NCI-H187 treated with DMSO at 0.1 percent for 48 hours (cell line): ENCODE results near the gene ALG5.

Experiments used
- DNase-seq: peaks from one replicate; lab custom pipeline; 2025; lab: John Stamatoyannopoulos, UW

Gene ALG5

DNA sequence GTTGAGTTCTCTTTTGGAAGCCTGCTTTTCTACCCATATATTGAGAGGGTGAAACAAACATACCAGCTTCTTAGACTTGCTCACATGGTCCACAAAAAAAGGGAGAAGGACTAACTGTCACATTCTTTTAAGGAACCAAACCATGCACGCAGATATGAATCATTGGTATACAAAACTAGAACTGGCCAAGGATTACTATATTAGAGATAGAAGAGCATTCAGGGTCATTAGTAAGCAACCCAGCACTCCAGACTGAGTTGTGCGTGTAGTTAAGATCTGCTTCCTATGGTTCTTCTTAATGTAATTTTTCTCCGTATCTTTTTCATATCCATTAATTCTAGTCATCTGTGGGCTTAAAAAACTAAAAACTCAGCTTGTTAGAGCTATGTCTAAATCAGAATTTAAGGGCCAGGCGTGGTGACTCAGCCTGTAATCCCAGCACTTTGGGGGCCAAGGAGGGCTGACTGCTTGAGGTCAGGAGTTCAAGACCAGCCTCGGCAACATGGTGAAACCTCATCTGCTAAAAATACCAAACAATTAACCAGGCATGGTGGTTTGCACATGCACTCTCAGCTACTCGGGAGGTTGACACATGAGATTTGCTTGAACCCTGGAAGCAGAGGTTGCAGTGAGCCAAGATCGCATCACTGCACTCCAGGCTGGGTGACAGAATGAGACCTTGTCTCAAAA is 19.6 kb downstream of the ALG5 start:
- DNase-seq: no peak

- DNase-seq: no peak
Measured at GRCh38 chr13:36975172-36975571, 24.0 kb downstream of the ALG5 start.

- DNase-seq: no peak
Measured at GRCh38 chr13:36973621-36974295, 25.4 kb downstream of the ALG5 start.

DNA sequence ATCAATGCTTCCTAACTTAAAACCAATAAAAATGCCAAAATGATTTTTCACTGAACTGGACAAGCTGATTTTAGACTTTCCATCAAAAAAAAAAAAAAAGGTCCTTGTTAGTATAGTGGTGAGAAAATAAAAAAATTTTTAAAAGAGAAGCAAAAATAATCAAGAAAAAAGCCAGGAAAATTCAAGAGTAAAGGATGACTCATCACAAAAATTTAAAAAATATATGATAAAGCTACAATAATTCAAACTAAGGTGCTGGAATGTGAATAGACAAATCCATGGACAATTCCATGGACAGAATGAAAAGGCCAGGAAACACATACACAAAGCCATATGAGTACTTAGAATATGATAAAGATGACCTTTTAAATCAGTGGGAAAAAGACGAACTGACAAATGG is 26.1 kb downstream of the ALG5 start:
- no peak for DNase-seq

- DNase-seq: no peak
Measured at GRCh38 chr13:36966404-36966803, 32.7 kb downstream of the ALG5 start.

- no peak for DNase-seq
Measured at GRCh38 chr13:36965767-36966166, 33.4 kb downstream of the ALG5 start.

- DNase-seq: no peak
Measured at GRCh38 chr13:36959456-36960116, 39.6 kb downstream of the ALG5 start.

DNA sequence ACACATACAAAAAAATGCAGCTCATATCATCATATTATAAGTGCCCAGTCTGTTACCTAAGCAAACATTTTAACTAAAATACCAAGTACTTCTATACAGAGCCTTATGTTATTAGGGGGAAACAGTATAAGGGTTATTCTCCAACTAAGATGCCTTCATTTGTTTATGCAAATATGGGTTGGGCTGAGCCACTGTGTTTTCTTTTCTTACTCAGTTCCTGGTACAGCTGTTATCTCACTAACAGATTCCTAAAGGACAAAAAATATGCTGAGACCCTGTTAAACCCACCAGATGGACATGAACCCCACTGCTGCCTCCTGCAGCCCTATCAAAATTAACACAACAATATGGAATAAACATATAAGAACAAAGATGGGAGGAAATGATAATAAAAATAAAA is 44.6 kb downstream of the ALG5 start:
- DNase-seq: no peak

- no peak for DNase-seq
Measured at GRCh38 chr13:36950920-36951319, 48.2 kb downstream of the ALG5 start.

- no peak for DNase-seq
Measured at GRCh38 chr13:36950330-36950729, 48.8 kb downstream of the ALG5 start.

GRCh38 chr13:36945078-36945477 is 54.1 kb downstream of the ALG5 start:
- DNase-seq: no peak

DNA sequence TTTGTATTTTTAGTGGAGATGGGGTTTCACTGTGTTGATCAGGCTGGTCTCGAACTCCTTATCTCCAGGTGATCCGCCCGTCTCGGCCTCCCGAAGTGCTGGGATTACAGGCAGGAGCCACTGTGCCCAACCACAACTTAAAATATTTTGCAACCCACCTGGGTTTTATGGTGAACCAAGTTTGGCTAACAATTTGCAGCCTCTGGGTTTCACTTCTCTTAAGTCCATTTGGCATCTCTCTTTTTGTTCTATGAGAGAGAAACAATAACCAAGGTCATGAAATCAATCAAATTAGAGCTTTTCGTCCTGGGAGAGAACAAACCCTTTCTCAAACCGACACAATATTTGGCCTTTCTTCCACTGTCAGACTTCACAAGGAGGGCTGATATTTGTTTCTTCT is 73.5 kb downstream of the ALG5 start:
- no peak for DNase-seq

- no peak for DNase-seq
Measured at GRCh38 chr13:36924001-36924400, 75.1 kb downstream of the ALG5 start.

GRCh38 chr13:36921631-36922301 is 77.4 kb downstream of the ALG5 start:
- DNase-seq: no peak

DNA sequence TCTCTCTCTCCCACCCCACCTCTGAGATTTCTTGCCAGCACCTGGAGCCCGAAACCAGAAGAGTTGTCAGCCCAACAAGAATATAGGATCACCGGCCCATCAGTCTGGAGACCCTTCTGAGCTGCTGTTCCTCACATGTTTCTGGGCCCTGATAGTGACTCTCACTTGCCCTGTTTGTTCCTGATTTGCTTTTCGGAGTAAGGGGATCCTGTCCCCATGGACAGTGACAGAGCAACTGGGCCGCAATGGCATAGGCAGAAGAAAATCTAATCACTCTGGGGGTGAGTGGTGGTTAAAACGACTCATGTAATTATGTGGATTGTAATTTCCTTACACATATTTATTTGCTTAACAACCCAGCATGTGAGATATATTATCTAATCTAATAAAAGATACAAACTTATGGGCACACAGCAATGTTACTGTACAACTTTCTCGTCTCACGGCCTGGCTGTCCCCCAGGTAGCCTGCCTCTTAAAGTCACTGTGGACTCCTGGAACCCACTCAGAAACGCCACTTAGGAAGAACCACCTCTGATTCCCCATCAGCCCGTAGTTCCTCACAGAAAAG is 78.4 kb downstream of the ALG5 start:
- DNase-seq: no peak

DNA sequence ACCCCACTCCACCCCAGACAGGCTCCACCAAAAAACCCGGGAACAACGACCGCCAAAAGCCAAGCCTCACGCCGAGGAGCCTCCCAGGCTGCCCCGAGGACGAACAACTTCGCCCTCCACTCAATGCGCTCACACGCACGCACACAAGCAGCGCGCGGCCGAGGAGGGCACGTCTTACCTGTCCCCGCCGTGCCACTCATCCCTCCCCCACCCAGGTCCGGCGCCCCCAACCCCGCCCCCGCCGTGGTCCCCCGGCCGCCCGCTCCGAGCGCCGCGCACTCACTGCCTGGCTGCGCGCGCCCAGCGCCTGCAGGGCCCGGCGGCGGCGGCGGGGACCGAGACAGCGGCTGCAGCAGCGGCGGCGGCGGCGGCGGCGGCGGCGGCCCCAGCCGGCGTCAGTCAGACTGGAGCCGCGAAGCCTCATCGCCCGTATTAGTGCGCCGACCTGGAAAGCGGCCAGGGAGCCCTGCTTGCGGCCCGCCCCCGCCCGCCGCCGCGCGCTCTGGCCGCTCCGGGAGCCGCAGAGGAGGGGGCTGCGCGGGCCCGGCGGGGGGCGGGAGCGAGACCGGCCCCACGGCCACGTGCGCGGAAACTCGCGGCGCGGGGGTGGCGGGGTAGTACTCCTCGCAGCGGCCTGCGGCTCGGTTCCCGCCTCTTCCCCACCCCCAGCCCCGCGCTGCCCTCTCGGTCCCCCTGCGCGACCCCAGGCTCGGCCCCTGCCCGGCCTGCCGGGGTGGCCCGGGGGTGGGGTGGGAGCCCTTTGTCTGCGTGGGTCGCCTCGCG is 79.1 kb downstream of the ALG5 start, which contains the start of gene SMAD9:
Gene SMAD9 (minus strand): TSS at position 406 of the 783 bp plus-strand sequence. CDS start 40,549 bp downstream, outside the sequence.
- DNase-seq: no peak

DNA sequence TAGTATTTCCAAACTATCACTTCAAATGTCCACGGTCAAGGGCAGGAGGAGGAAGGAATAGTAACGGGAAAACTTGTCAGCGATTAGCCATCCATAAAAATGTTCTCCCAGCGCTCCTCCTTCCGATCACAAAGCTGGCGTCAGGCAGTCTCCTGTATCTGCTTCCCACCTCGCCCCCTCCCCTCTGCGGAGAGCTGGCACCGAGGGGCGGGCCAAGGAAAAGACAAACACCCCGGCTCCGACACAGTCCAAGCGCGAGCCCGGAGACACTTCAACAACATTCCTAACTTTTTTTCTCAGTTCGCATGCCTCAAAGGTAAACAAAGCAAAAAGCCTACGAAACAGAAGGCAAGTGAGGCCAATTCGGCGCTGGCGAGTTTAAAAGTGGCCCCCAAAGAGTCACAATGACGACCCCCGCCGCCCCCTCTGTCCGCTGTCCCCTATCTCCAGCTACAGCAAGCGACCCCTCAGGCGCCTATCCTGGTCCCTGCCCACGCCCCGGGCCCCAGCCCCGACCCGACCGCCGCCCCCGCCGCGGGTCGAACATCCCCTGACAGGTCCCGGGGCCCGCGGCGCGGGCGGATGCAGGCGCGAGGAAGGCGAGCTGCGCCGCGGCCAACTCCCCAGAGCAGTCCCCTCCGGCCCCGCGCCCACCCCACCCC is 79.8 kb downstream of the ALG5 start:
- peak; percentile 40 for DNase-seq

- no peak for DNase-seq
Measured at GRCh38 chr13:36918246-36919131, 80.7 kb downstream of the ALG5 start.

- no peak for DNase-seq
Measured at GRCh38 chr13:36917311-36917710, 81.8 kb downstream of the ALG5 start.
